ENCODE data around the gene NQO2. TPM values are rescaled to one million over a fixed set of nuclear protein-coding genes. Genes with fewer than 3 reads are reported as not detected.

Gene NQO2
- total RNA-seq, 2 experiments from 2014 or later = 23.8 to 24.7 TPM

GRCh38 chr6:2962004-2962403, 37.7 kb upstream of the NQO2 start:
- intact Hi-C loops (cut with micrococcal nuclease) = no loop called here
- Mint-ChIP-seq H3K27me3 (no peaks in the 10 kb centered on the region), H3K36me3 (ENCODE audit: low read depth) (peaks cover 4% of the 10 kb centered on the region), H3K9me3 (no peaks in the 10 kb centered on the region), H3K4me3 (no peak overlapping the region), H3K27ac (no peak overlapping the region), H3K4me1 (ENCODE audit: low read depth) (peaks cover 30% of the 10 kb centered on the region)
- ChIA-PET POLR2A (interaction anchor here (0.9 to 1.0 kb wide), 2 partner anchors 13 to 120 kb away, joined by 3 to 4 read pairs; partner anchors contain the start of gene SERPINB1), CTCF (interaction anchor here (1.4 kb wide), 1 partner anchor 8 kb away, joined by 7 read pairs; no protein-coding TSS in a partner anchor)
- no peak for DNase-seq
- TF ChIP-seq CTCF (IDR thresholded peaks at IDR 0.05) = no peak
- no peak for ATAC-seq

- ChIA-PET POLR2A (interaction anchor here (0.9 to 1.0 kb wide), 2 partner anchors 13 to 121 kb away, joined by 3 to 4 read pairs; partner anchors contain the start of gene SERPINB1), CTCF (interaction anchor here (1.4 kb wide), 2 partner anchors 8 to 10 kb away, joined by 7 read pairs; no protein-coding TSS in a partner anchor)
- ATAC-seq (no peak), DNase-seq (no peak)
- Mint-ChIP-seq H3K36me3 (ENCODE audit: low read depth) (peaks cover 4% of the 10 kb centered on the region), H3K4me3 (no peak overlapping the region), H3K9me3 (no peaks in the 10 kb centered on the region), H3K27ac (no peak overlapping the region), H3K4me1 (ENCODE audit: low read depth) (peaks cover 36% of the 10 kb centered on the region), H3K27me3 (no peaks in the 10 kb centered on the region)
- intact Hi-C loops (cut with micrococcal nuclease) = no loop called here
- no peak for TF ChIP-seq CTCF (IDR thresholded peaks at IDR 0.05)
Measured at GRCh38 chr6:2962636-2963035, 37.1 kb upstream of the NQO2 start.

- no peak for TF ChIP-seq CTCF (IDR thresholded peaks at IDR 0.05)
- Mint-ChIP-seq H3K9me3 (no peaks in the 10 kb centered on the region), H3K27ac (no peak overlapping the region), H3K4me3 (no peak overlapping the region), H3K36me3 (ENCODE audit: low read depth) (peaks cover 4% of the 10 kb centered on the region), H3K27me3 (no peaks in the 10 kb centered on the region), H3K4me1 (ENCODE audit: low read depth) (peaks cover 37% of the 10 kb centered on the region)
- ChIA-PET CTCF (interaction anchor here (1.4 kb wide), 2 partner anchors 9 to 11 kb away, joined by 7 read pairs; no protein-coding TSS in a partner anchor), POLR2A (interaction anchor here (0.9 kb wide), 1 partner anchor 29 kb away, joined by 3 read pairs; no protein-coding TSS in a partner anchor)
- intact Hi-C loops (cut with micrococcal nuclease) = no loop called here
- no peak for DNase-seq
- ATAC-seq = no peak
Measured at GRCh38 chr6:2963756-2964155, 35.9 kb upstream of the NQO2 start.

GRCh38 chr6:2964793-2965505, 34.7 kb upstream of the NQO2 start:
- H3K4me3 Mint-ChIP-seq = no peak overlapping the region
- POLR2A ChIA-PET = interaction anchor here (1.5 kb wide), 1 partner anchor 8 kb away, joined by 7 read pairs; no protein-coding TSS in a partner anchor
- H3K9me3 Mint-ChIP-seq = no peaks in the 10 kb centered on the region
- no peak overlapping the region for H3K27ac Mint-ChIP-seq
- TF ChIP-seq CTCF (IDR thresholded peaks at IDR 0.05) = no peak
- H3K4me1 Mint-ChIP-seq (ENCODE audit: low read depth) = peaks cover 42% of the 10 kb centered on the region
- DNase-seq = no peak
- ATAC-seq = no peak
- CTCF ChIA-PET = interaction anchor here (1.6 to 5.6 kb wide), 3 partner anchors 10 to 118 kb away, joined by 4 to 37 read pairs (median 6); no protein-coding TSS in a partner anchor
- intact Hi-C loops (cut with micrococcal nuclease) = no loop called here
- no peaks in the 10 kb centered on the region for H3K27me3 Mint-ChIP-seq
- peaks cover 4% of the 10 kb centered on the region for H3K36me3 Mint-ChIP-seq (ENCODE audit: low read depth)

- ChIA-PET CTCF (interaction anchor here (1.0 to 5.6 kb wide), 5 partner anchors 9 to 120 kb away, joined by 3 to 37 read pairs (median 4); no protein-coding TSS in a partner anchor), POLR2A (interaction anchor here (1.5 kb wide), 1 partner anchor 9 kb away, joined by 7 read pairs; no protein-coding TSS in a partner anchor)
- DNase-seq (no peak), ATAC-seq (no peak)
- no peak overlapping the region for H3K4me3 Mint-ChIP-seq
- H3K9me3 Mint-ChIP-seq = no peaks in the 10 kb centered on the region
- intact Hi-C loops (cut with micrococcal nuclease) = no loop called here
- H3K36me3 Mint-ChIP-seq (ENCODE audit: low read depth) = peaks cover 4% of the 10 kb centered on the region
- H3K27me3 Mint-ChIP-seq = no peaks in the 10 kb centered on the region
- no peak for TF ChIP-seq CTCF (IDR thresholded peaks at IDR 0.05)
- no peak overlapping the region for H3K27ac Mint-ChIP-seq
- H3K4me1 Mint-ChIP-seq (ENCODE audit: low read depth) = peaks cover 46% of the 10 kb centered on the region
Measured at GRCh38 chr6:2966347-2966746, 33.3 kb upstream of the NQO2 start.
